Endodermal cell (in vitro differentiated cells): Measurements from ENCODE around the gene TUT4. TPM values are rescaled to one million over a fixed set of nuclear protein-coding genes. Genes with fewer than 3 reads are reported as not detected.

ENCODE experiments used
- DNase-seq: peaks from one replicate; pipeline ENCODE4 v3.0.0-alpha.2; 2017
- H3K27ac ChIP-seq: 2 replicates; pipeline ENCODE4 v1.5.1; 2013; ENCODE audit warnings: mild to moderate bottlenecking, low read depth, low read length, moderate library complexity
- H3K27me3 ChIP-seq: 2 replicates; pipeline ENCODE4 v1.6.1; 2013; ENCODE audit warnings: mild to moderate bottlenecking, low read length, moderate library complexity; ENCODE audit not compliant: insufficient read depth, control insufficient read depth, poor library complexity, severe bottlenecking
- H3K36me3 ChIP-seq: 2 replicates; pipeline ENCODE4 v1.7.0; 2013; ENCODE audit warnings: mild to moderate bottlenecking, low read length, moderate library complexity; ENCODE audit not compliant: control insufficient read depth, insufficient read depth
- H3K4me1 ChIP-seq: one replicate; pipeline ENCODE4 v1.7.0; 2013; ENCODE audit warnings: low read length; ENCODE audit not compliant: control insufficient read depth, insufficient read depth
- H3K4me3 ChIP-seq: 2 replicates; pipeline ENCODE4 v1.5.1; 2013; ENCODE audit warnings: mild to moderate bottlenecking, low read length, moderate library complexity
- H3K9ac ChIP-seq: 2 replicates; pipeline ENCODE4 v1.6.1; 2013; ENCODE audit warnings: mild to moderate bottlenecking, low read length, moderate library complexity; ENCODE audit not compliant: poor library complexity, severe bottlenecking; ENCODE audit errors: extremely low read depth
- H3K9me3 ChIP-seq: 2 replicates; pipeline ENCODE4 v1.6.1; 2013; ENCODE audit warnings: mild to moderate bottlenecking, low read length, moderate library complexity; ENCODE audit not compliant: control insufficient read depth
- H3K27ac Mint-ChIP-seq: 2 replicates; pipeline ENCODE4 v1.8.0; 2020; ENCODE audit warnings: mixed read lengths
- H3K27me3 Mint-ChIP-seq: 2 replicates; pipeline ENCODE4 v1.8.0; 2021; ENCODE audit warnings: mild to moderate bottlenecking, mixed read lengths; ENCODE audit not compliant: insufficient read depth
- H3K36me3 Mint-ChIP-seq: 2 replicates; pipeline ENCODE4 v1.8.0; 2020; ENCODE audit warnings: low read depth, mixed read lengths
- H3K4me1 Mint-ChIP-seq: 2 replicates; pipeline ENCODE4 v1.8.0; 2020; ENCODE audit warnings: mixed read lengths
- H3K4me3 Mint-ChIP-seq: 2 replicates; pipeline ENCODE4 v1.8.0; 2020; ENCODE audit warnings: mild to moderate bottlenecking, moderate library complexity, mixed read lengths
- H3K9me3 Mint-ChIP-seq: 2 replicates; pipeline ENCODE4 v1.8.0; 2020; ENCODE audit warnings: mild to moderate bottlenecking, mixed read lengths
- CTCF ChIP-seq: fragments of 200-600 bp; sonication (generic); conservative IDR thresholded peaks from 2 replicates; pipeline ENCODE4 v1.5.0; 2021; ENCODE audit warnings: antibody characterized with exemption, mild to moderate bottlenecking
- WGBS, 2 experiments: methylation state at CpG; one replicate each; pipeline versions ENCODE4 v1.1.5 to v1.1.7; 2013; ENCODE audit warnings: missing lambda C conversion rate in 2 of 2, mixed read lengths in 1 of 2; ENCODE audit not compliant: insufficient coverage in 1 of 2, insufficient read length in 1 of 2; 5-methylcytosine and 5-hydroxymethylcytosine counted together
- total RNA-seq, 2 donors: library from RNA; stranded (reverse); fragmentation: NEBNext Ultra II Directional in 1 of 2; extraction: Animal tissue kit (Norgen Biotek cat#: 25700) in 1 of 2; gene quantifications; 2 replicates in 1 of 2; 3 replicates in 1 of 2; pipeline ENCODE4 v1.2.1, GENCODE V29; 2021

TUT4 gene
- total RNA-seq, 2 donors from 2014 or later: 131 to 170 TPM

GRCh38 chr1:52399629-52400028 lies 153.3 kb downstream of the TUT4 start:
- TF ChIP-seq CTCF: no peak
- Mint-ChIP-seq H3K9me3 (no peaks in the 10 kb centered on the region), H3K4me1 (peaks cover 13% of the 10 kb centered on the region), H3K4me3 (no peak overlapping the region), H3K27me3 (no peaks in the 10 kb centered on the region), H3K36me3 (peaks cover 49% of the 10 kb centered on the region), H3K27ac (no peak overlapping the region)
- no peaks in the 10 kb centered on the region for H3K9me3 ChIP-seq
- no peak overlapping the region for H3K27ac ChIP-seq
- WGBS, 2 experiments: 97 to 100% methylated on average over 2 to 3 of the region's 3 CpGs
- no peak for DNase-seq
- no peak overlapping the region for H3K4me3 ChIP-seq
- H3K36me3 ChIP-seq: peaks cover 53% of the 10 kb centered on the region
- no peaks in the 10 kb centered on the region for H3K4me1 ChIP-seq
- H3K9ac ChIP-seq: no peak overlapping the region
- H3K27me3 ChIP-seq: no peaks in the 10 kb centered on the region

GRCh38 chr1:52393174-52393573 lies 159.7 kb downstream of the TUT4 start:
- H3K27me3 ChIP-seq: no peaks in the 10 kb centered on the region
- H3K27me3 Mint-ChIP-seq: no peaks in the 10 kb centered on the region
- no peak for DNase-seq
- H3K9me3 ChIP-seq: no peaks in the 10 kb centered on the region
- no peaks in the 10 kb centered on the region for H3K9me3 Mint-ChIP-seq
- H3K36me3 Mint-ChIP-seq: peaks cover 70% of the 10 kb centered on the region
- H3K36me3 ChIP-seq: peaks cover 69% of the 10 kb centered on the region
- WGBS, 2 experiments: 91 to 94% methylated on average over 5 of the region's 5 CpGs
- no peak overlapping the region for H3K4me3 Mint-ChIP-seq
- H3K4me1 Mint-ChIP-seq: peaks cover 5% of the 10 kb centered on the region
- H3K9ac ChIP-seq: no peak overlapping the region
- no peak overlapping the region for H3K4me3 ChIP-seq
- H3K27ac Mint-ChIP-seq: no peak overlapping the region
- no peak for TF ChIP-seq CTCF
- H3K27ac ChIP-seq: no peak overlapping the region
- H3K4me1 ChIP-seq: no peaks in the 10 kb centered on the region

DNA sequence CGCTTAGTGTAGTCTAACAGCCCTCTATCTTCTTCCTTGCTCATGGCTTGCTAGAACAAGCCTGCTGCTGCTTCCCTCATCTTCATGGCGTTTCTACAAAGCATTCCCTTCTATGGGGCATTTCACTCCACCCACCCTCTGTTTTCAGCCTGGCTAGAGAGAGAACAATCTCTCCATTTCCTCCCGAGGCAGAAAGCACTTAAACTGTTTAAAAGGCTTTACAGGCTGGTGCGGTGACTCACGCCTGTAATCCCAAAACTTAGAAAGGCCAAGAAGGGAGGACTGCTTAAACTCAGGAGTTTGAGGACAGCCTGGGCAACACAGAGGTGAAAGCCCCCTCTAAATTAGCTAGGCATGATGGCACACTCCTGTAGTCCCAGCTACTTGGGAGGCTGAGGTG lies 166.4 kb downstream of the TUT4 start:
- Mint-ChIP-seq H3K4me1 (no peaks in the 10 kb centered on the region), H3K36me3 (peaks cover 75% of the 10 kb centered on the region), H3K4me3 (no peak overlapping the region), H3K9me3 (no peaks in the 10 kb centered on the region), H3K27ac (peak overlapping the region; percentile 16), H3K27me3 (no peaks in the 10 kb centered on the region)
- no peak overlapping the region for H3K27ac ChIP-seq
- no peak overlapping the region for H3K4me3 ChIP-seq
- no peaks in the 10 kb centered on the region for H3K4me1 ChIP-seq
- H3K36me3 ChIP-seq: peaks cover 76% of the 10 kb centered on the region
- H3K27me3 ChIP-seq: no peaks in the 10 kb centered on the region
- TF ChIP-seq CTCF: no peak
- 90 to 92% methylated on average over 5 of the region's 5 CpGs for WGBS, 2 experiments
- no peak for DNase-seq
- H3K9ac ChIP-seq: no peak overlapping the region
- no peaks in the 10 kb centered on the region for H3K9me3 ChIP-seq
